ENCODE measurements around the gene AMACR. TPM values are rescaled to one million over a fixed set of nuclear protein-coding genes. Genes with fewer than 3 reads are reported as not detected.

The AMACR gene
- polyA plus RNA-seq, 1 donor: 105 TPM

Other genes with a start within 250 kb of the AMACR start
- 18.3 TPM for gene ADAMTS12, start 116.1 kb downstream of the AMACR start, polyA plus RNA-seq (ENCODE audit: insufficient read length)
- 0.12 TPM for gene RXFP3, start 71.7 kb downstream of the AMACR start, polyA plus RNA-seq (ENCODE audit: insufficient read length)
- gene SLC45A2, start 23.4 kb downstream of the AMACR start, polyA plus RNA-seq (ENCODE audit: insufficient read length): 1.0 TPM
- 71.9 TPM for gene C1QTNF3, start 35.2 kb upstream of the AMACR start, polyA plus RNA-seq (ENCODE audit: insufficient read length)

All from left kidney (tissue), 1 donor.